ENCODE results near the gene LPGAT1.

The LPGAT1 gene

GRCh38 chr1:211828584-211829342 is 1.8 kb downstream of the LPGAT1 start:
- no peak for DNase-seq (ENCODE audit: low read depth in 3 of 3)

GRCh38 chr1:211827051-211827450 is 3.5 kb downstream of the LPGAT1 start:
- no peak for DNase-seq (ENCODE audit: low read depth in 3 of 3)

- DNase-seq (ENCODE audit: low read depth in 3 of 3) = no peak
Measured at GRCh38 chr1:211825980-211826379, 4.6 kb downstream of the LPGAT1 start.

GRCh38 chr1:211822677-211823407 is 7.7 kb downstream of the LPGAT1 start:
- DNase-seq (ENCODE audit: low read depth in 3 of 3) = no peak

GRCh38 chr1:211816586-211816985 is 14.0 kb downstream of the LPGAT1 start:
- no peak for DNase-seq (ENCODE audit: low read depth in 3 of 3)

GRCh38 chr1:211814313-211814712 is 16.2 kb downstream of the LPGAT1 start:
- DNase-seq (ENCODE audit: low read depth in 3 of 3) = no peak

- no peak for DNase-seq (ENCODE audit: low read depth in 3 of 3)
Measured at GRCh38 chr1:211813590-211813989, 17.0 kb downstream of the LPGAT1 start.

GRCh38 chr1:211812584-211812983 is 18.0 kb downstream of the LPGAT1 start:
- DNase-seq (ENCODE audit: low read depth in 3 of 3) = no peak

- no peak for DNase-seq (ENCODE audit: low read depth in 3 of 3)
Measured at GRCh38 chr1:211811848-211812247, 18.7 kb downstream of the LPGAT1 start.

- no peak for DNase-seq (ENCODE audit: low read depth in 3 of 3)
Measured at GRCh38 chr1:211811126-211811525, 19.4 kb downstream of the LPGAT1 start.

GRCh38 chr1:211808475-211808874 is 22.1 kb downstream of the LPGAT1 start:
- no peak for DNase-seq (ENCODE audit: low read depth in 3 of 3)

GRCh38 chr1:211804915-211805314 is 25.6 kb downstream of the LPGAT1 start:
- no peak for DNase-seq (ENCODE audit: low read depth in 3 of 3)

- no peak for DNase-seq (ENCODE audit: low read depth in 3 of 3)
Measured at GRCh38 chr1:211800925-211801607, 29.5 kb downstream of the LPGAT1 start.

- DNase-seq (ENCODE audit: low read depth in 3 of 3) = no peak
Measured at GRCh38 chr1:211797994-211798393, 32.6 kb downstream of the LPGAT1 start.

GRCh38 chr1:211791979-211792378 is 38.6 kb downstream of the LPGAT1 start:
- DNase-seq (ENCODE audit: low read depth in 3 of 3) = no peak

- no peak for DNase-seq (ENCODE audit: low read depth in 3 of 3)
Measured at GRCh38 chr1:211789641-211790464, 40.7 kb downstream of the LPGAT1 start.

- DNase-seq (ENCODE audit: low read depth in 3 of 3) = no peak
Measured at GRCh38 chr1:211788626-211789025, 41.9 kb downstream of the LPGAT1 start.

GRCh38 chr1:211783897-211784296 is 46.7 kb downstream of the LPGAT1 start:
- no peak for DNase-seq (ENCODE audit: low read depth in 3 of 3)

GRCh38 chr1:211783266-211783665 is 47.3 kb downstream of the LPGAT1 start:
- DNase-seq (ENCODE audit: low read depth in 3 of 3) = no peak

- DNase-seq (ENCODE audit: low read depth in 3 of 3) = no peak
Measured at GRCh38 chr1:211781260-211781659, 49.3 kb downstream of the LPGAT1 start.

- DNase-seq (ENCODE audit: low read depth in 3 of 3) = no peak
Measured at GRCh38 chr1:211775170-211775569, 55.4 kb downstream of the LPGAT1 start.

- DNase-seq (ENCODE audit: low read depth in 3 of 3) = no peak
Measured at GRCh38 chr1:211764701-211765100, 65.9 kb downstream of the LPGAT1 start.
